HG03196 (cell line): ENCODE data around the gene GRIK4.

Experiments used
- ATAC-seq: cut with Tn5 transposase; IDR thresholded peaks from one replicate; pipeline ENCODE4 v1.9.1; 2021; ENCODE audit not compliant: unreplicated experiment

Gene GRIK4

DNA sequence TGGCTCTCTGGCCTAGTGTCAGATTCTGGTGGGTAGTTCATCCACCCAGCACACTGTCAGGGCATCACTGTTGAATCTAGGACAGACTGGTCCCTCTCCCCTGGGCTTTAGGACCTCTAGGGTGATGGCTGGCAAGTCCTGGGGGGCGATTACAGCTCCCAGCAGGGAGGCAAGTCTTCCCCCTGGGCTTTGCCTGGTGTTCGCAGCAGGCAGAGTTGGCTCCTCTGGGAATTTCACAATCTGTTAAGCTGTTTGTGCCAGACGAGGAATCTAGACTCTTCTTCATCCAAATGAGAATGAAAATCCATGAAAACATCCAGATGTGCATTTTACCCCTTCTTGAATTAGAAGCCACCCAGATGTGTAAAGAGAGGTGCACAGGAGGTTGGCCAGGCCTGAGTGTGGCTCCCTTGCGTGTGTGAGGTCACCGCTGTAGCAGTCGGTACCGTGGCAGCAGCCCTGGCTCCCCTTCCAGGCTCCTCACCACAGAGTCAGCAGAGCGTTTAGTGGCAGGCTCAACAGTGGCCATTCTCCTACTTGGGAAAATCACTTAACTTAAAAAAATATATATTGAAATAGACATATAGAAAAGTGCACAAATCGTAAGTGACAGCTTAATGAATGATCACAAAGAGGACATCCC lies 412.4 kb downstream of the GRIK4 start:
- no peak for ATAC-seq

DNA sequence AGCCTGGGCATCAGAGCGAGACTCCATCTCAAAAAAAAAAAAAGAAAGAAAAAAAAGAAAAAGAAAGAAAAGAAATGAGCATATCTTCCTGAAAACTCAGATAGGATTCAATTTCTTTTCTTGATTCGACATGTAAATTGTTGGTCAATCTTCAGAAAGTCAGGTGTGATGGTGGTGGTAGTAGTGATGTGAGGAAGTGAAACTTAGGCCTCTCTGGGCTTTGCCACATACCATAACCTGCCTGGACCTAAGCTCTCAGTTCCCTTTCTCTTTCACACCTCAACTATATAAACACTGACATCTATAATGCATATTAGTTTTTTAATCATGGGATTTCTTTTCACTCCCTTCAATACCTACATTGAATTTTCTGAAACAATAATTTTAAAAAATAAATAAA lies 414.4 kb downstream of the GRIK4 start:
- ATAC-seq: peak; percentile 97

DNA sequence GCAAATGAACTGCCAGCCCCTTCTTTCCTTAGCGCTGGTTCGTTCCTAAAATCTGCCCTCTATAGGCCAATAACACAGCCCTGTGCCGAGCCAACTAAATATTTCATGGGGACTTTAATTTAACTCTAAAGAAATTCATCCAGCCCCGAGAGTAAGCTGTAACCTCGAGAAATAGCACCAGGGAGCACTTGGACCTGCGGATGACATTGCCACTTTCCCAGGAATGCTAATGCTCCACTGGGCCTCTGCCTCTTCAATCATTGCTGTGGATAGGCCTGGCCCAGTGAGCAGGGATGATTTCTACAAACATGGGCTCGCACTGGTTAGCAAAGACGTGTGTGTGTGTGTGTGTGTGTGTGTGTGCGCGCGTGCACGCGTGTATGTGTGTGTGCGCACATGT lies 417.1 kb downstream of the GRIK4 start:
- ATAC-seq: no peak

DNA sequence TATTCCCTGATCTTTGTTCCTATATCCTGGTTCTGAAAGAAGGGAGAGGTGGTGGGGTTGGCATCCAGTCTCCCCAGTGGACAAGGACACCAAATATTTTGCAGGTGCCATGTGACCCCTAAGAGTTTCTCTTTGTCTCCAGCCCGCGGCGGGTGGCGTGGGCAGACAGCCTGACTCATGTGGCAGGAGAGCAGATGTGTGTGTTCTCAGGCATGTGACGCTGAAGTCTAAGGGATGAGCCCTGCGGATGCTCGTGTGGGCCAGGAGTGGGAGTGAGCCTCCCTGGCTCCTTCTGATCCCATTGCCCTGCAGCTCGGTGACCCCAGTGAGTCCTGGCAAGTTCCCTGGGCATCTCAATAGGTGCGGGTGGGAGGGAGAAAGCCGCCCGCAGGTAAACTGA lies 417.5 kb downstream of the GRIK4 start:
- ATAC-seq: no peak

DNA sequence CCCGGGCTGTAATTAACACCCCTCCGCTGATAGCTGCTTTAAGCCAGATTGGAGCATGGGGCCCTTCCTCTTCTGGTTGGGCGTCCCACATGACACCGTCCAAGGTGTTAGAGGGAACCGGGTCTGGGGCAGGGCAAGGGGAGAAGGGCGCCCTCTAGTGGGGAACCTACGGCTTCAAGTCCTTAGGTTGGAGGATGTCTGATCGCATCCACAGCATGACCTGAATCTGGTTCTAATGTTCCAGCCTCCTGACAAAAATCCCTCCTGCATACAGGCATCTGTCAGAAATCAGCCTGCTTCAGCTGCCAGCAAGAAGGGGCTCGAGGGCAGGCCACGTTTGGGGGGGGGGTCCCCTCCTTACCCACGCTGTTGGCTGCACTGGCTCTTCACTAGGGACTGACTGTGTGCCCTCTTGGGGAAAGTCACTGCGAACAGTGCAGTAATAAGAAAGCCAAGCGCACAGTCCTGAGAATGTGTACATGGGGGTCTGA lies 418.2 kb downstream of the GRIK4 start:
- ATAC-seq: no peak

DNA sequence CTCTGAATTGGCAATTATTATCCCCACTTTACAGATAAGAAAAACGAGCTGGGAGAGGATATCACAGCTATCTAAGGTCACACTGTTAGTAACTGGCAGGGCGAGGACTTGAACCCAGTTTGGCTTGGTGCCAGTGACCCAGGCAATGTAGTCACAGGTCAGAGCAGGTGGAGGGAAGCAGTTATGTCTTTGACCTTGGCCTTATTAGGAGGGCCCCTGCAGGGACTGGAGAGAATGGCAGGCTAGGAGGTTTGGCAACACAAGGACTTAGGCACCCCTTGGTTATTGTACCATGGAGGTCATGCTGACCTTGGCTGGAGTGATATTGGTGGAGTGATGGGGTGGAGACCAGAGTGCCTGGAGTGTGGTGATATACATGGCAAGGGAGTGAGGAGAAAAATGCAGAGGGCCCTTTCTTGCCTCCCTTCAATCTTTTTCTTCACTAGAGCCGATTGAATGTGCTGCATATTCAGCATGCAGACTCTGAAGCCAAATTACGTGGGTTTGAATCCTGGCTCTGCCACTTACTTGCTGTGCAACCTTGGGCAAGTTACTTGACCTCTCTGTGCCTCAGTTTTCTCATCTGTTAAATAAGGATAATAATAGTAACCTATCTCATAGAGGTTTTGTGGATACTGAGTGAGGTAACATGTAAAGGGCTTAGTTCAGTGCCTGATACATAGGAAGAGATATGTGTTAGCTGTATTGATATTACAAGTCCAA lies 419.7 kb downstream of the GRIK4 start:
- ATAC-seq: no peak

DNA sequence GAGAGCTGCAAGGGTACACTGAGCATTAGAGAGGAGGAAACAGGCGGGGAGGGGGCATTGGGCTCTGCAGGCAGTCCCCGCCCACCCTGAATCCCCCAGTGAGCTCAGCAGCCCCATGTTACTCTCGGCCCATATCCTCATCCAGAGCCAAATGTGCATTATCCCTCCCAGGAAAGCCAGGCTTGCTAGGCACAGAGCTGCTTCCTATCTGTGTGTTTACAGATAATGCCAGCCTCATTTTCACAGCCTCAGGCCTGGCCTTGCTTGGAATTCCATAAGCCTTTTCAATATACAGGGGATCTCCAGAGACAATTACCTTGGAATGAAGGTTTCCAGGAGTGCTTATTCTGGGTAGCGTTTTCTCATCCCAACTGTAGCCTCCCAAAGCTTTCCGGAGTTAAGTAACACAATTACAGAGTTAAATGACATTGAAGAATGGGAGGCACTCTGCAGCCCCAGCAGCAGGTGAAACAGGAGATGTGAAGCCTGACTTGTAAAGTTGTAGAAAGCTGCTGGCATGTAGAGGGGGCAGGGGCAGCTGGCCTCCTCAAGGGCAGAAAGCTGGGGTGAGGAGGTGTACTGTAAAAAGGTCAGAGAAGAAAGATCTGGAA lies 420.9 kb downstream of the GRIK4 start:
- ATAC-seq: no peak

DNA sequence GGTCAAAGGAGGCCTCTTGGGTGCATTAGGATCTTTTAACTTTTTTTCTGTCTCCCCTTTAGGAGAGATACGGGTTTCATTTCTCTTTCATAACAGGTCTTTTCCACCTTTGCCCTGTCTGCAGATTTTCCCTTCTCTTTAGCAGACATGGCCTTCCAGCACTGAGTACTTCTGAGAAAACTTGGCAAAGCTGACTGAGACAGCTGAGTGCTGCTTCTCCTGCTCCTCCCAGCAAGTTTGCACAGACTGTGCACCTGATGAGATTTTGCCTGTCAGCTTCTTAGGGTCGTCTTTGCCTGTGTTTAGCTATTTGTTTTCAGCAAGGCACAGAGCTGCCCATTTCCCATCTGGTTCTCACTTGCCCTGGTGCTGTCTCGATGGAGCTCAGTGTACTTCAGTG lies 424.8 kb downstream of the GRIK4 start:
- ATAC-seq: no peak

DNA sequence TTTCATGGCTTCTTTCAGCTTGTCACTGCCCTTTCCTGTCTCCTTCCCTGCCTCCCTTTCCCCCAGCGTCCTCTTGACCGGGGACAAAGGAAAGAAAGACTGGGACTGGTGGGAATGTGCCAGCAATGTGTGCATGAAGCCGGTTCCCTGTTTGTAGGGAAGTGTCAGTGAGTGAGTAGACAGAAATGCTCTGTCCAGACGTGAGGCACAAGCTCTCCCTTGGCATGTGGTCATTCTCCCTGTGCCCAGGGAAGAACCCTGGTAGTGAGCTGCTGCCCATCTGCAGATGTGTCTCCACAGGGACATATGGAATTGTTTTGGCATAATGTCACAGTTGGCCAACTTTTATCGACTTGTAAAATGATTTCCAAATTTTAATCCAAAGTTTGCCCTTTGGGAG lies 426.0 kb downstream of the GRIK4 start:
- no peak for ATAC-seq

DNA sequence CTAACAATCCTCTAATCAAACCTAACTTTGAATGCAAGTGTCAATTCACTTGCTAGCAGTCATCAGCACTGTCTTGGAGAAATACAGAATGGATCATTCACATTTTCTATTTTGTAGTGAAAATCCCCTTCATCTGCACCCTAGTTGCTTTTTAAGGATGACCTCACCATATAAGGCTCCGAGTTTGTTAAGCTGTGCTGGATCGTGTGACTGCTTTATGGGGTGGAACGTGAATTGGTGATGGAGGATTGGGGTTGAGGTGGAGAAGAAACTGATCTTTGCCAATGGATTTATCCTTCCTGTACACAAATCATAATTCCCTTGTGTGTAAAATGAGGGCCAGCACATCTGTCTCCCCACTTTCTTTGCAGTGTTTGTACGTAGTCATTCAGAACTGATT lies 426.7 kb downstream of the GRIK4 start:
- ATAC-seq: no peak

DNA sequence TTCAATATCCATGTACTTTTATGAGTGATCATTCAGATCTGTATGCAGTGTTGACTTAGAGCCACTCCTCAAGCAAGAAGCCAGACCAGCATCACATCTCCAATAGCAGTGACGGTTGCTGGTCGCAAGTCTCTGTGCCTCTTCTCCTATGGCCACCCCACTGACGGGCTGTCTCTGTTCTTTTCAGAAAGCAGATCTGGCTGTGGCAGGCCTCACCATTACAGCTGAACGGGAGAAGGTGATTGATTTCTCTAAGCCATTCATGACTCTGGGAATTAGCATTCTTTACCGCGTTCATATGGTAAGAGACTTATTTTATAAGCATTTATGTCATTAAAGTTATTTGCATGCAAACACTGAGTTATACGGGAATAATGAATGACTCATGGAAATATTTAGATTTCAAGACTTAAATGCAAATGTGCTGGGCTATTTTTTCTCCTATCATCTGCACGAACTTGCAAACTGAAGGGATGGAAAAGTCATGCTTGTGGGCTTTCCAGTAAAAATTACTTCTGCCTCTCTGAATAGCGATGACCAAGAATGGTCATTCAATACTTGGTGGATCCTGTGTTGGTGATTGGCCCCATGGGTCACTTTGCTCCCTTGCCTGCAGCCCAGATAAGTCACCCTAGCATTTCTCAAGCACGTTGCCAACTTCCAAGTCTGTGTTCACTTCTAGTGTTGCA lies 428.8 kb downstream of the GRIK4 start:
- ATAC-seq: no peak

DNA sequence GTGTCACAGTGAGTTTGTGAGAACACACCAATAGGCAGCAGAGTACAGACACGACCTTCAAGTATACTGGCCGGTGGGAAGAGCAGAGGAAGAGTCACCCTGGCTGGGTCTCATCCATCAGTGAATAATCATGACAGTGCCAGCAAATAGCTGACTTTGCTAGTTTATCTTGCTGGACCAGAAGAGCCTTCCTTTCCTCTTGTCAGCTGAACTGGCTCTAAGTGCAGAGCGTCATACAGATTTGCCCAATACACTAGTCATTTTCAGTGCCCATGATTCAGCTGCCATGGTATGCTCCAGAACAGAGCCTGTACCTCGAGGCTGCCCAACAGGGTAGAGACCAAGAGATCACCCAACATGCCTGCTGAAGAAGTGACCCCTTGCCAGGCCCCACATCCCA lies 429.5 kb downstream of the GRIK4 start:
- no peak for ATAC-seq

DNA sequence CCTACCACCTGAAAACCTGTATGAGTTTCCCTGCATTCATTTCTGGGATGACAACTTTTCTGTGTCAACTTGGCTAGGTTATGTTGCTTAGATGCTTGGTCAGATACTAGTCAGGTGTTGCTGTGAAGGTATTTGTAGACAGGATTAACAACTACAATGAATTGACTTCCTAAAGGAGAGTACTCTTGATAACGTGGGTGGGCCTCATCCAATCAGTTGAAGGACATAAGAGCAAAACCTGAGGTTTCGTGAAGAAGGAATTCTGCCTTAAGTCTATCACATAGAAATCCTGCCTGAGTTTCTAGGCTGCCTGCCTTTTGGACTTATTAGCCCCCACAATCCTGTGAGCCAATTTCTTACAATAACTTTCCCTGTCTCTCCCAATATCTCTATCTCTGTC lies 431.2 kb downstream of the GRIK4 start:
- no peak for ATAC-seq

DNA sequence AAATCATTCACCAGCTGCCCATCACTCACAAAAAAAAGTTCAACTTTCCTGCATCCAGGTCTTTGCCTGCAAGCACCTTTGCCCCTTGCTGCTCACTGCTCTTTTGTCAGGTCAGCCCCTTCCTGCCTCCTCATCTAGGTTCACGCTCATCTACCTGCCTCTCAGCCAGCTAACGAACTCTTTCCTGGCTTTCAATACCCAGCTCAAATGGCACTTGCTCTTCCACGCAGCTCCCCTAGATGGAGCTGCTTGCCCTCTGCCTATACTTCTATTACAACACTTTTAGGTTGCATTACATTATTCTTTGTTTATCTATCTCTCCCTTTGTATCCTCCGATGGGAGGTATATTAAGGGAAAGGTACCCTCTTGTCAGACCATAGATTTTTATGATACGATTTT lies 433.5 kb downstream of the GRIK4 start:
- ATAC-seq: no peak

DNA sequence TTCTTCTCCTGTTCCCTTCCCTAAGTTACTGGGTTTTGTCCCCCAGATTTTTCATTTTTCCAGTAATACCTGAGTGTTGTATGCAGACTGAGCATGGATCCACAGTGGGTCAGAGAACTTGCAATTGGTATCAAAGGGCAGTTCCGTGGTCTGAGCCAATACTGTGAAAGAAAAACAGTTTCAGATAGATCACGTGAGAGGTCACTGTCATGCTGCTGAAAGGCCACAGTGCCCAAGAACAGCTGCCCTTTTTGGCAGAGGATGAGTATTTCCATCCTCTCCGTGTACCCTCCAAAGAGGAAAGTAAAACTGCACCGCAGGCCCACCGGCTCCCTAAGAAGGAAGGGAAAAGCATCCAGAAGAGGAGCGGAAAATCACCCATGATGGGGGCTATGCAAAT lies 439.3 kb downstream of the GRIK4 start:
- ATAC-seq: no peak

DNA sequence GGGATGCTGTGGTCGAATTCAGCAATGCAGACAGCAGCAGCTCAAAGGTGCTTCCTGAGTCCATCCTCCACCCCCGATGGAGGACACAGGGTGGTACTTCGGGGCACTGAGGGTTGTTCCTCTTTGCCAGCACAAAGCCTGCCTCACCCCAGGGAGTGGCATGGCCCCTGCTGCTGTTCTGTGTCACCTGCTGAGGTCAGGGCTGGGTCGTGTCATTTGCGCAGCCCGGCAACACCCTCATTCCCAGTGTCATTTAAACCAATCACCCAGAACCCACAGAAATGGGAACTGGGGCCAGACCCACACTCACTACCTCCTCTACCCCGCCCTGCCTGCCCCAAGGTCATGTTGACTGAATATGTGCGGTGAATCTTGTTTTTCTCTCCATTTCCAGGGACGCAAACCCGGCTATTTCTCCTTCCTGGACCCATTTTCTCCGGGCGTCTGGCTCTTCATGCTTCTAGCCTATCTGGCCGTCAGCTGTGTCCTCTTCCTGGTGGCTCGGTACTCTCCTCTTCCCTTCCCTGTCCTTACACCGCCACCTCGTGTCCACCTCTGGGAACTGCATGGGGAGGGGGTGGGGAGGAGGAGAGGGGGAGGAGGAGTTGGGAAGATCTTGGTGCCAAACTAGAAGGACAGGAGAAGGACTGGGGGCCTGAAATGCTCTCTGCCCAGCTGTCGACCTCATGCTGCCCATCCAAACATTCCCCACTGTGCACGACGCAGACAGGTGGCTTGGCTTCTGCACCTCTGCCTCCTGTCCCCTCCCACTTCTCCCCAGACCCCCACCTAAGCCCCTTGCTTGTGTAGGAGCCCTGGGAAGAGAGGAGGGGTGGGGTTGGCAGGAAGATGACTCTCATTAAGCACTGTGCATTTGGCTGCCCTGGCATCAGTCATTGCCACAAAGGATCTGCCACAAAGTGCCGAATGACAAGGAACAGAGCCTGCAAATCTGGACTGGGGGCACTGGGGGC lies 441.2 kb downstream of the GRIK4 start:
- ATAC-seq: no peak

DNA sequence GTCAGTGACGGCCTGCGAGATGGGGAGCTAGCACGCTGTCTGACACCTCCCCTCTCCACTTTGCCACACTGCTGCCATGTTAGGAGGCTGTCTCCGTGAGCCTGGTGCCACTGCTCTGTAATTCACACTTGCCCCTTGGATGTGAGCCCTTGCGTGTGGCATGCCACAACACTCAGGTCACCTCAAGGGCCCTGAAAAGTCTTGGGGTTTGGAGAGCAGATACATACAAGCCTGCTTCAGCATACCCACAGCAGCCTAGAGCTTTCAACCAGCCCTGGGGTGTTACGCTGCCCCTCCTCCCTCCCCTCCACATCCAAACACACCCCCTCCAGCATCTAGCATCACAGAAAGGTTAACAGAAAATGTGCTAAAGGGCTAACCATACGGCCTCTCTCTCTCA lies 442.8 kb downstream of the GRIK4 start:
- no peak for ATAC-seq

DNA sequence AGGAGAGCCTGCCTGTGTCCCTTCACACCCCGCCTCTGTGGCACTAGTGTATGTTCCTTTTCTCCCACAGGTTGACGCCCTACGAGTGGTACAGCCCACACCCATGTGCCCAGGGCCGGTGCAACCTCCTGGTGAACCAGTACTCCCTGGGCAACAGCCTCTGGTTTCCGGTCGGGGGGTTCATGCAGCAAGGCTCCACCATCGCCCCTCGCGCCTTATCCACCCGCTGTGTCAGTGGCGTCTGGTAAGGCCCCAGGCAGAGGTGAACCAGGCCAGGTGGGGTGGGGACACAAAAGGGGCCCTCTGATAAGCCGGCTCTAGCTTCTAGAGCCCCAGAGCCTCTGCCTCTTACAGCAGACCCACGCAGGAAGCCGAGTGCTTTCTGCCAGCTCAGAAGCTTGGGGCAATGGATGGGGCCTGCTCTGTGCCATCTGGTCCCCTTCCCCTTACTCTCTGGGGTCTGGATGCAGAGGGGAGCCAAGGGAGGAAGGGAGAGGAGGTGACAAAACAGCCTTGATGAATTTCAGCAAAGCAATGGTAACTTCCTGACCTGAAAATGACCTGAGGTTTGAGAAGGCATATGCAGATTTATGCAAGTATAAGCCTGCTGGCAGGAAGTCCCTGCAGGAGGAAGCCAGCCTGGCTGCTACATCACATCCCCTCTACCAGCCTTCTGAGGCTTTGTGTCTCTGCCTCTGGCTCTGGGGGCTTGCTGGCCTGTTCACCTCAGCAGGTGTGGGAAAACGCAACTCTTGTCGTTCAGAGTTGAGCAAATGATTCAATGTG lies 445.4 kb downstream of the GRIK4 start:
- no peak for ATAC-seq

DNA sequence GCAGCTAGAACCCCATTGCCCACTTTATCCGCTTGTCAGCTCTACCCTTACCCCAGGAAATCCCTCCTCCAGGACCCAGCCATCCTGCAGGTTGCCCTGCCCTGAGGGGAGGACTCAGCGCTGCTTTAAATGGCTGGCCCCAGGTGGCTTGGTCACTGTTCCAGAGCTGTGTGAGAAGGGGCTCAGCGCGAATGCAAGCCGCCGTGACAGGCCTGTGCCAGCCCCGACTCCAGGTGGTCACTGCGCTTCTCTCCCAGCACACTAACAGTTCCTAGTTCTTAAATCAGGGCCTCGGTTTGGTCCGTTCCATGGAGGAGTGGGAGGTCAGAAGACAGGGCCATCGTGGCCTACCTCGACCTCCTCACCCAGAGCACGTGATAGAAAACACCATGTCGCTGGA lies 446.6 kb downstream of the GRIK4 start:
- ATAC-seq: no peak

DNA sequence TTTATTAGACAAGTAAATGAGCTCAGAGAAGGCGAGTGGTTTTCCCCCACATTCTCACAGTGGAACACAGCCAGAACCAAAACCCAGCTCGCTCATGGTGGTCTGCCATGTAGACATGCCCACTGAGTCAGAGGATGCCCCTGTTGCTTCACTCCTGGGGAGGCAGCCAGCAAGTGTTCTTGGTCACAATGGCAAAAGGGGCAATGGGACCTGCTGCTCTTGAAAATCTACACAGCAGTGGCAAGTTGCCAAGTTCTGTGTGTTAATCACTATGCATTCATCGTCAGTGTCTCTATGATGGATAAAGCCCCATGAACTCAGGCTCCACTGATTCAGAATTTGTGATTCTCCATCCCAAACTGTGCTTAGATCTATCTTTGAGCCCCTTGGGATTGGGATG lies 447.6 kb downstream of the GRIK4 start:
- no peak for ATAC-seq
